HG02571 (cell line): ENCODE measurements around the gene PHKG2.

Experiments
- ATAC-seq: cut with Tn5 transposase; IDR thresholded peaks from one replicate; pipeline ENCODE4 v1.9.1; 2021; ENCODE audit warnings: mild to moderate bottlenecking, moderate library complexity; ENCODE audit not compliant: unreplicated experiment

The PHKG2 gene

GRCh38 chr16:30793508-30794069 lies 45.4 kb downstream of the PHKG2 start:
- no peak for ATAC-seq

DNA sequence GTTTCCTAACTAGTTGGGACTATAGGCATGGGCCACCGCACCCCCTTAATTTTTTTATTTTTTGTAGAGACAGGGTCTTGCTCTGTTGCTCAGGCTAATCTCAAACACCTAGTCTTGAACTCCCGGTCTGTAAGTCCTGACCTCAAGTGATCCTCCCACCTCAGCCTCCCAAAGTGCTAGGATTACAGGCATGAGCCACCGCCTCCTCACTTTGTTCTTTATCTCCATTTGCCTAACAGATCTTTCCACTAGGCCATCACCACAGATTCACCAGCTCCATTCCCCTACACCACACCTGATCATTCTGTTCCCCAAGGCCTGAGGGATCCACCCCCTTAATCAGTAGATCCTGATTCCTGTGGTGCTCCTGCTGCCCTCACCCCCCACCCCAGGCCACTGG lies 46.4 kb downstream of the PHKG2 start:
- ATAC-seq = no peak

DNA sequence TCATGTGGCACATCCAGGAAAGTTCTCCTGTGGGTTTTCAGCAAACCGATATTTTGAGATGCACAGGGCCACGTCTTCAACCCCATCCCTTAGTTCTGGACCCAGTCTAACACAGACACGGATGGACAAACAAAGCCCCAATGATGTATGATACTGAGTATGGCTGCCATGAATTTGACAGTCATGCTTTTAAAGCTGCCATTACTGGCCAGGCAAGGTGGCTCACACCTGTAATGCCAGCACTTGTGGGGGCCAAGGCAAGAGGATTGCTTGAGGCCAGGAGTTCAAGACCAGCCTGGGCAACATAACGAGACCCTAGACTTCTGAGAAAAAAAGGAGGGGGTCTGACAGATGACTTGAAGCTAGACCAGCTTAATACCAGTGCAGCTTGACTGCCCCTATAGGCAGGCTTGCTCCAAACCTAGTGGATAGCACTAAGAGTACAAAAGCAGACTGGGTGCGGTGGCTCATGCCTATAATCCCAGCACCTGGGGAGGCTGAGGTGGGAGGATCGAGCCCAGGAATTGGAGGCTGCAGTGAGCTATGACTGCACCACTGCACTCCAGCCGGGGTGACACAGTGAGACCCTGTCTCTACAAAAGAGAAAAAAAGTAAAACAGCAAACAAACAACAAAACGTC lies 49.6 kb downstream of the PHKG2 start:
- ATAC-seq = no peak
